Right forelimb (tissue), 1 donor: ENCODE data around the gene CAPSL.
"Not testable (repeated sequence)": the region's sequence is repeated elsewhere in the genome, so short reads cannot be mapped to it uniquely, and the experiment has no call there.

Experiments used
- DNase-seq: peaks from one replicate; pipeline ENCODE4 v3.0.0-alpha.2; 2018

Gene CAPSL

GRCh38 chr5:35870605-35871004, 67.8 kb downstream of the CAPSL start:
- DNase-seq = no peak

- no peak for DNase-seq
Measured at GRCh38 chr5:35869685-35870277, 68.6 kb downstream of the CAPSL start.

- DNase-seq = no peak
Measured at GRCh38 chr5:35867998-35868397, 70.4 kb downstream of the CAPSL start.

GRCh38 chr5:35863159-35863558, 75.3 kb downstream of the CAPSL start:
- no peak for DNase-seq

GRCh38 chr5:35862126-35862525, 76.3 kb downstream of the CAPSL start:
- no peak for DNase-seq

GRCh38 chr5:35861718-35862117, 76.7 kb downstream of the CAPSL start:
- DNase-seq = no peak

- no peak for DNase-seq
Measured at GRCh38 chr5:35860686-35861085, 77.7 kb downstream of the CAPSL start.

GRCh38 chr5:35859101-35859661, 79.2 kb downstream of the CAPSL start:
- no peak for DNase-seq

- DNase-seq = no peak
Measured at GRCh38 chr5:35857606-35858205, 80.7 kb downstream of the CAPSL start.

GRCh38 chr5:35856765-35857351, 81.6 kb downstream of the CAPSL start, which contains the start of gene IL7R:
IL7R (plus strand) TSS chr5:35856891; CDS start chr5:35856978, 87 bp downstream.
- DNase-seq = no peak

- DNase-seq = not testable (repeated sequence)
Measured at GRCh38 chr5:35856186-35856764, 82.1 kb downstream of the CAPSL start.

- no peak for DNase-seq
Measured at GRCh38 chr5:35855187-35855586, 83.2 kb downstream of the CAPSL start.
